ENCODE measurements around the gene COX11. TPM values are rescaled to one million over a fixed set of nuclear protein-coding genes. Genes with fewer than 3 reads are reported as not detected.

The COX11 gene
- total RNA-seq, 6 donors from 2014 or later = 30.7 to 64.8 (median 47.2) TPM

GRCh38 chr17:54976316-54976715 is 7.9 kb upstream of the COX11 start:
- Histone ChIP-seq H3K4me3 (no peak overlapping the region), H3K27ac (no peak overlapping the region), H3K27me3 (no peaks in the 10 kb centered on the region), H3K36me3 (no peaks in the 10 kb centered on the region), H3K4me1 (peaks cover 0 to 6% (median 0%) of the 10 kb centered on the region in 4 donors), H3K9me3 (peaks cover 0 to 6% (median 0%) of the 10 kb centered on the region in 4 donors)
- DNase-seq (no peak), ATAC-seq (ENCODE audit: low FRiP score in 2 of 2) (no peak)
- 97% methylated on average over 3 of the region's 3 CpGs; no CpG with 5 or more reads in 1 of the 2 donors for WGBS, 2 donors
- TF ChIP-seq POLR2A (IDR thresholded peaks at IDR 0.05) (no peak), EP300 (IDR thresholded peaks at IDR 0.05) (no peak), CTCF (IDR thresholded peaks at IDR 0.05) (no peak), POLR2AphosphoS5 (IDR thresholded peaks at IDR 0.05) (no peak)

- H3K27ac ChIP-seq = no peak overlapping the region
- WGBS, 2 donors = 95 to 96% methylated on average over 3 of the region's 3 CpGs
- no peaks in the 10 kb centered on the region for H3K36me3 ChIP-seq
- DNase-seq = no peak
- H3K27me3 ChIP-seq = no peaks in the 10 kb centered on the region
- H3K4me1 ChIP-seq = peaks cover 0 to 16% (median 1%) of the 10 kb centered on the region in 4 donors
- H3K4me3 ChIP-seq = no peak overlapping the region
- no peaks in the 10 kb centered on the region for H3K9me3 ChIP-seq
- ATAC-seq (ENCODE audit: low FRiP score in 2 of 2) = no peak
- TF ChIP-seq EP300 (IDR thresholded peaks at IDR 0.05) (no peak), POLR2A (IDR thresholded peaks at IDR 0.05) (no peak), CTCF (IDR thresholded peaks at IDR 0.05) (no peak), POLR2AphosphoS5 (IDR thresholded peaks at IDR 0.05) (no peak)
Observed at GRCh38 chr17:54974759-54975158, 6.3 kb upstream of the COX11 start.

DNA sequence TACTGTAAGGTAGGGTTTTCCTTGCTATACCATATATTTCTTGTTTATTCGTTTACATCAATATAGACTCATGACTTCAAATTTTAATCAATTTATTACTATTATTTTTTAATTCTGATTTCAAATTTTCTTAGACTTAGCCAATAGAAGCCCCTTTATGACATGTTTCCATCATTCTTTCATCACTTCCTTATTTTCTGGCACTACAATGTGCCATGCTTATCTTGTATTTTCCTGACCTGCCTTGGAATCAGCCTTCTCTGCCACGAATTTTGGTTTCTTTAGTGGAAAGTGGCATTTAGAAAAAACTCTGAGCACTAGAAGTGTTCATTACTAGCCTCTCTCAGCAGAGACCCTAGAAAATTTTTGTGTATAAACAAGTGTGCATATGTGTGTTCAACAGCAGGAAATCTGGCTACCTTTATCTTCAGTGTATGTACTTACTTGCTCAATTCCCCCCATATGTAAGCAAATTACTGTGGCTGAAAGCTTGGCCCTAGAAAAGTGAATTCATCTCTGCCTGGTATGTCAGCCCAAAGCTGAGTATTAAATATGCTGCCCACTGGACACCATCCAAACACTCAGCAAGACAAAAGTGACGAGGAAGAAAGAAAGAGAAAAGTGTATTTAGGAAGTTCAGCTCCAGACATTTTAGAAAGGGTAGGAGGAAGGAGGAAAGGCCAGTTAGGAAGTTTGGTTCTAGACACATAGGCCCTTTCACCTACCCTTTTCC is 4.1 kb upstream of the COX11 start:
- no peak overlapping the region for H3K27ac ChIP-seq
- no peaks in the 10 kb centered on the region for H3K36me3 ChIP-seq

GRCh38 chr17:54971901-54972300 is 3.4 kb upstream of the COX11 start:
- Histone ChIP-seq H3K4me3 (no peak overlapping the region), H3K27me3 (no peaks in the 10 kb centered on the region), H3K27ac (no peak overlapping the region), H3K9me3 (no peaks in the 10 kb centered on the region), H3K36me3 (no peaks in the 10 kb centered on the region), H3K4me1 (peaks cover 8 to 33% (median 14%) of the 10 kb centered on the region in 4 donors)
- ATAC-seq (ENCODE audit: low FRiP score in 2 of 2) (no peak), DNase-seq (no peak)
- TF ChIP-seq EP300 (IDR thresholded peaks at IDR 0.05) (no peak), CTCF (IDR thresholded peaks at IDR 0.05) (no peak), POLR2A (IDR thresholded peaks at IDR 0.05) (no peak)
- WGBS, 2 donors = 94 to 97% methylated on average over 3 of the region's 3 CpGs

More for the DNA sequence above, 4.1 kb upstream of the COX11 start:
- 68 to 71% methylated on average over 3 of the region's 3 CpGs for WGBS, 2 donors
- ATAC-seq (ENCODE audit: low FRiP score in 2 of 2) = no peak
- H3K27me3 ChIP-seq = no peaks in the 10 kb centered on the region
- no peak overlapping the region for H3K4me3 ChIP-seq
- no peak for DNase-seq
- TF ChIP-seq POLR2A (IDR thresholded peaks at IDR 0.05) (no peak), CTCF (IDR thresholded peaks at IDR 0.05) (no peak), POLR2AphosphoS5 (IDR thresholded peaks at IDR 0.05) (no peak)
- H3K9me3 ChIP-seq = no peaks in the 10 kb centered on the region
- peaks cover 2 to 26% (median 7%) of the 10 kb centered on the region in 4 donors for H3K4me1 ChIP-seq

DNA sequence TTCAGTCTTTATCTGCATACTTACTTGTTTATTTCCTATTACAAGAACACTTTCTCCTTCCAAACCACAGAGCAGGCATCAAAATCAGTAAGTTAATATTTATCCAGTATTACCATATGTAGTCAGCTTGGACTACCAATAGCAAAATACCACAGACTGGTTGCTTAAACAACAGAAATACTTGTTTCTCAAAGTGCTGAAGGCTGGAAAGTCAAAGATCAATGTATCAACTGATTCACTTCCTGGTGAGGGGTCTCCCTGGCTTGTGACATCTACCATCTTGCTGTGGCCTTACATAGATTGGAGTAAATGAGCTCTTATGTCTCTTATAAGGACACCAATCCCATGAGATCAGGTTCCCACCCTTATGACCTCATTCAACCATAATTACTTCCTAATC is 2.7 kb upstream of the COX11 start:
- DNase-seq (no peak), ATAC-seq (ENCODE audit: low FRiP score in 2 of 2) (no peak)
- no peak overlapping the region for H3K4me3 ChIP-seq
- H3K27ac ChIP-seq = no peak overlapping the region
- TF ChIP-seq POLR2A (IDR thresholded peaks at IDR 0.05) = no peak
- no peak for TF ChIP-seq EP300 (IDR thresholded peaks at IDR 0.05)
- TF ChIP-seq POLR2AphosphoS5 (IDR thresholded peaks at IDR 0.05) = no peak
- TF ChIP-seq CTCF (IDR thresholded peaks at IDR 0.05) = no peak
- no peaks in the 10 kb centered on the region for H3K36me3 ChIP-seq
- H3K4me1 ChIP-seq = peaks cover 10 to 37% (median 14%) of the 10 kb centered on the region in 4 donors
- no peaks in the 10 kb centered on the region for H3K27me3 ChIP-seq
- H3K9me3 ChIP-seq = no peaks in the 10 kb centered on the region

Data from upper lobe of left lung (tissue), 6 donors.